Ishikawa (cell line): ENCODE measurements around the gene PDE4B.

ENCODE experiments used
- CEBPB ChIP-seq: IDR thresholded peaks from 2 replicates; pipeline ENCODE4 v1.6.1; 2012
- CREB1 ChIP-seq: IDR thresholded peaks from 2 replicates; pipeline ENCODE4 v1.6.1; 2012; ENCODE audit warnings: low read depth
- EGR1 ChIP-seq: IDR thresholded peaks from 2 replicates; pipeline ENCODE4 v1.6.1; 2012
- EP300 ChIP-seq: IDR thresholded peaks from 2 replicates; pipeline ENCODE4 v1.6.1; 2012; ENCODE audit warnings: borderline replicate concordance
- FOXM1 ChIP-seq: IDR thresholded peaks from 2 replicates; pipeline ENCODE4 v1.6.1; 2012; ENCODE audit warnings: low read depth, borderline replicate concordance
- NFIC ChIP-seq: IDR thresholded peaks from 2 replicates; pipeline ENCODE4 v1.6.1; 2012
- RAD21 ChIP-seq: IDR thresholded peaks from 2 replicates; pipeline ENCODE4 v1.6.1; 2012; ENCODE audit warnings: low read depth
- REST ChIP-seq: IDR thresholded peaks from 2 replicates; pipeline ENCODE4 v1.6.1; 2012; ENCODE audit warnings: low read depth, mild to moderate bottlenecking
- TAF1 ChIP-seq: IDR thresholded peaks from 2 replicates; pipeline ENCODE4 v1.6.1; 2012; ENCODE audit warnings: low read depth, mild to moderate bottlenecking
- TCF12 ChIP-seq: IDR thresholded peaks from 2 replicates; pipeline ENCODE4 v1.6.1; 2012; ENCODE audit warnings: low read depth
- TEAD4 ChIP-seq: IDR thresholded peaks from 2 replicates; pipeline ENCODE4 v1.6.1; 2012
- YY1 ChIP-seq: IDR thresholded peaks from 2 replicates; pipeline ENCODE4 v1.6.1; 2012; ENCODE audit warnings: low read depth
- ZBTB7A ChIP-seq: IDR thresholded peaks from 2 replicates; pipeline ENCODE4 v1.6.1; 2012; ENCODE audit warnings: low read depth
- TF ChIP-seq, protein P1 (sequence below): IDR thresholded peaks from 2 replicates; pipeline ENCODE4 v1.6.1; 2012

The PDE4B gene

GRCh38 chr1:65995928-65996327, 203.2 kb downstream of the PDE4B start:
- TF ChIP-seq CEBPB (no peak), TCF12 (no peak), TAF1 (no peak), RAD21 (no peak), NFIC (no peak), ZBTB7A (no peak), EGR1 (no peak)

- TF ChIP-seq EP300: no peak
- TF ChIP-seq TEAD4: no peak
- TF ChIP-seq CREB1: no peak
These were observed 205.0 kb downstream of the PDE4B start for GRCh38 chr1:65997693-65998092.

DNA sequence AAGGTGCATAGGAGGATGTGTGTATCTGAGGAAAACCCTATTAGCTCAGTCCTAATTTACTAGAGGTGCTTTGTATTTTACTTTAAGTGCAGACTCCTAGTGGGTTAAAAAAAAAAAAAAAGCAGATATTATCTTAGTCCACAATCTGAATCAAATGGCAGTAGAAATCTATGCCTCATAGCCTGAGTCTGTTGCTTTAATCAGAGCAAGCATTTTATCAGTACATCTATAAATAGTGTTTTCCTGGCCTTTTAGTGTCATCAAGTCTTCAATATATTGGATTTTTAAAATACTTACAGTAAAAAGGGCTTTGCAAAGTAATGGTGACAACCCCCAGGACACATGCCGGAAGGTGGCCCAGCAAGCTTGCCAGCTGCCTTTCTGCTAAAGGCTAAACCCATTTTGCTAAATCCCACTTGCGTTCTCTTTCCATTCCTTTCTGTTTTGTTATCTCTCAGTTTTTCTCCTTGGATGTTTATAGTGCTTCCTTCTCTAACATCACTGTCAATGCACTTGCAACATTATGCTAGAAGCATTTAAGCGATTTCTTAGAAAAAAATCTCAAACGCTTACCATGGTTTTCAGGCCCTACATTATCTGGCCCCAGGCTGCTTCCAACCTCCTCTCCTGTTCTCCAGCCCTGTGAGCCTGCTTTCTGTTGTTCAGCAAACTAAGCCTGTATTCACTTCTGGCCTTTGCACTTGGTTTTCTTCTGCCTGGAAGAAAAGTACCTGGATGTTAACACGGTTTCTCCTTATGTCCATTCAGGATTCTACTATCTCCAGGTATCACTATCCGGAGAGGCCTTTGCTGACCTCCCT, 206.3 kb downstream of the PDE4B start:
- TF ChIP-seq REST (no peak), EP300 (no peak), FOXM1 (no peak)

- TF ChIP-seq ZBTB7A (no peak), TCF12 (no peak), CEBPB (no peak), YY1 (no peak), TAF1 (no peak), NFIC (no peak), FOXM1 (no peak)
These were observed 207.4 kb downstream of the PDE4B start for GRCh38 chr1:66000033-66000637.

DNA sequence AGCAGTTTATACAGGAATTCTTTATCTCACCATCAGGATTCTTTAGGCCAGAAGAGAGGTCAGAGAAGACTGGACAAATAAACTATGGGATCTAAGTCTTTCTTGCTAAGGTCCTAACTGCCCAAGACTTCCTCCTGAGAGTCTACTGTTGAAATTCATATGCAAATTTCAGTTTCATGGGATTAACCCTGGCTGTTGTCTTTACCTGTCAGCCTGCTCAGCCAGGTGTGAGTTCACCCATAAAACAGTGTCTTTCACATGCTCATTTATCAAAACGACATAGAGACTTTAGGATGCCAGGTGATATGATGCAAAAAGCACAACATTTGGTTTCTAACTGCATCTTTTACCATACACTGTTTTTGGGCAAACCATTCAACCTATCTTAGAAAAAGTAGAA, 211.0 kb downstream of the PDE4B start:
- TF ChIP-seq REST (no peak), YY1 (no peak)
- TF ChIP-seq, protein P1, sequence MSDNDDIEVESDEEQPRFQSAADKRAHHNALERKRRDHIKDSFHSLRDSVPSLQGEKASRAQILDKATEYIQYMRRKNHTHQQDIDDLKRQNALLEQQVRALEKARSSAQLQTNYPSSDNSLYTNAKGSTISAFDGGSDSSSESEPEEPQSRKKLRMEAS: no peak

GRCh38 chr1:66012106-66012784, 219.6 kb downstream of the PDE4B start:
- TF ChIP-seq YY1 (no peak), EP300 (no peak), CREB1 (no peak), NFIC (no peak), FOXM1 (no peak), CEBPB (no peak), TAF1 (no peak), ZBTB7A (no peak), REST (no peak), TCF12 (no peak), RAD21 (no peak), TEAD4 (no peak)
- TF ChIP-seq, protein P1: no peak
